ENCODE results near the gene FAS. TPM values are rescaled to one million over a fixed set of nuclear protein-coding genes. Genes with fewer than 3 reads are reported as not detected.

The FAS gene
- total RNA-seq, 1 donor from 2014 or later, result 18.8 TPM

DNA sequence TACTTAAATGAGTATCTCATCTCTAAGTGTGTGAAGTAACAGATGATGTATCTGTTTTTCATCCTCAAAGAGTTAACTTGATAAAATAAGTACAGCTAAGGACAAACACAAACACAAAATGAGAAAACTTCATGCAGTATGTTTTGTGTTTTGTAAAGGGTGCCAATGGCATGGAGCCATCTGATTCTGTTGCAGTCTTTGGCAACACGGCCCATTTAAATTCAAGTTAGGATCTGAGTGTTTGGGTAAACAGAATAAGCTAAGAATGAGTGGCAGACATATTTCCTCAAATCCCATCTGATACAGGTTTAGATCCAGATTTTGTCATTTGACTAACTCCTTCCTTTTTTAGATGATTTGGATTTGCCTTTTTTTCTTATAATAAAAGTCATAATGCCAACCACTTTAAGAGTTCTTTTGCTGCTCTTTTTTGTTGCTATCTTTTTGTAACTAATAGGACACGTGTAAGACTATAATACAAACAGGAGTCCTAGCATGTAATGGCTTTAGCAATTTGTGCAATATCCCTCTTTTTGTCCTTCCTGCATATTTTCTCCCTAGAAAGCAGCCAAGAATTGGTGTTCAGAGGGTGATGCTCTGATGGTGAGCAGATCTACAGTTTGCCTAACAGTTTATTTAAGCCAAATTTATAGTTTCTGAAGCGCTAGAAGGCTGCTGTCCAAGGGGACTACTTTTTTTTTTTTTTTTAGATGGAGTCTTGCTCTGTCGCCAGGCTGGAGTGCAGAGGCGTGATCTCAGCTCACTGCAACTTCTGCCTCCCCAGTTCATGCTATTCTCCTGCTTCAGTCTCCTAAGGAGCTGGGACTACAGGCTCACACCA, 19.2 kb upstream of the FAS start:
- DNase-seq (ENCODE audit: low spot score), result no peak

DNA sequence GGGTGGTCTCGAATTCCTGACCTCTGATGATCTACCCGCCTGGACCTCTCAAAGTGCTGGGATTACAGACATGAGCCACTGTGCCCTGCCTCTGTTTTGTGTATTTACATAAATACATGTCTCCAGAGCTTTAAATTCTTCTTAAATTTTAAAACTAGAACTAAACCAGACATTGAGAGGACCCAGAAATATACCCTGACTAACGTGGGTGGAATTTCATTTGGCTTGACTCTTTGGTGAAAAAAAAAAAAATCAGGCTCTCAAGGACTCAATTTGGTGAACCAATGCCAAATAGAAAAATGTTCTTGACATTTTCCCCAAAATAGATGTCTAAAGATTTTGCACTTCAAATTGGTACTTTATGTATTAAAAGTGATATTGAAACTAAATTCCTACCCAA, 16.6 kb upstream of the FAS start:
- DNase-seq (ENCODE audit: low spot score), result no peak

DNA sequence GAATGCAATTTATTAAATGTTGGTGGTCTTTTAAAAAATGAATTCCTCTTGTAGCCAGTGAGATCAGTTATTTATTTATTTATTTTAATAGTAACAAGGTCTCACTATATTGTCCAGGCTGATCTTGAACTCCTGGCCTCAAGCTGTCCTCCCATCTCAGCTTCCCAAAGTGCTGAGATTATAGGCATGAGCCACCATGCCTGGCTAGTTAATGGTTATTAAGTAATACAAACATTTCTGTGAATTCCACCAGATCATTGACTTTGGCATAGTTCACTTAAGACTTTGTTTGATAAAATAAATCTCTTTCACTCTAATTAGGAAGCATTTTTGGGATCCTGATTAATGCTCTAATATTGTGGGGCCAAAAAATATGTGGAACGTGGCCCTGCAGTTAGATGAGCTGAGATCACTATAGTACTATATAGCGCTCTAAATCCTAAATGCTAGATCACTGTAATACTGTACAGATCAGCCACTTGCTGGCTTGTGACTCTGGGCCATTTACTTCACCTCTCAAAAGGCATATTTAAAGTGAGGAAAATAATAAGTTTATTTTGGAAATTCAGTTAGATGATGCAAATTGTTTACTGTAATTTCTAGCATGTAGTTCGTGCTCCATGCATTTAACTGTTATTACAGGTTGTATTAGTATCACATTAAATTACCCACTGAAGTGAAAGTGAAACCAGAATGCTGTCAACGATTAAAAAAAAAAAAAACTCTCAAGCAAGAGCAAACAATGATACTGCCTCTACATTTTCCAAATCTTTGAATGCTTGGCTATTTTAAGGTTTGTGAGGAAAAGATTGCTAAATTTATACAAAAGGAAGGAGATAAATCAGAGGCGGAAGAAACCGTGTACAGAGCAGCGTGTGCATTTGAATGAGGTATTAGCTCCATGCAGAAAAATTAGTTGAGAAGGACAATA, 15.9 kb upstream of the FAS start:
- no peak for DNase-seq (ENCODE audit: low spot score)

DNA sequence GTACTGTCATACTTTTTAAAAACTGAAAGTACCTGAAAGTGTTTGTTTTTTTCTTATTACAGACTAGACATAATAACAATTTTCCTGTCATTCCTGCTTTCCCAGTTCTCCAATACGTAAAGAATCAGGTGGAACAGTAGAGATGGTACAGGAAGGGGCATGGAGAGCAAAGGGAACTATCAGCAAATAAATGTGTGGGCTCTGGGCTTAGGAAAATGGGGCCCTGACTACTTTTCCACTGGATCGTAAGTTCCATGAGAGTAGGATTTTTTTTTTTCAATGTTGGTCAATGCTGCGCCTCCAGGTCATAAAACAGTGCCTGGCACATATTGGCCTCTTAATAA, 15.2 kb upstream of the FAS start:
- no peak for DNase-seq (ENCODE audit: low spot score)

DNA sequence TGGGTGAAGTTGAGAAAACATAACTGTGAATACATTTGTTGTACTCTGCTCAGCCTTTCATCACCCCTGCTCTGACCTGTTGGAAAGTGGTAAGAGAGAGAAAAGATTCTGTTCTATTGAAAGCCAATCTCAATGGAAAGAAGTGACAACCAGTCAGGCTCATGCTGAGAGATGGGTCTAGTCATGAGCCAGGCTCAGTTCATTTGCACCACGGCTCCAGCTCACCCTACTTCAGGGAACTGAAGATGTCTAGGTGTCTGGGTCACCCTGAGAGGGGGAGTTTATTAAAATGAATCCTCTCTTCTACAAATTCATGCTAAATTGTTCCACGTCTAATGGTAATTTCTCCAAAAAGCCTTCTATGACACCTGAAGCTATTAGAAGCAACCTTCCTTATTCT, 12.1 kb upstream of the FAS start:
- no peak for DNase-seq (ENCODE audit: low spot score)

DNA sequence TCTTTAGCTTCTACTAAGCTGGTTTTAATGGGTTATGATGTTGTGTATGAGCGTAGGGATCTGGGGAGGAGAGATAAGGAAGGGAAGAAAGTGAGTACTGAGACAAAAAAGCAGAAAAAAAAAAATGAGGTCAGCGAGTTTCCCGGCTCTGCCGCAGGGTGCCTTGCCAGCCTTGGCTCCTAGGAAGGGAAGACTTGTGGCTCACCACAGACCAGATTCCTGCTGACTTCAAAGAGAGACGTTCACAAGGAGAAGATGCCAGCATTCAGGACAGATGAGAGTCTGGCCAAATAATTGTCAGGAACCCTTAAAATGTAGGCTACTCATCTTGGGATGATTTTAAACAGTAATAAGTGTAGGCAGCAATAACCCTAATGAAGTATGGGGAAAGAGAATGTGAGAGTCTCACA, 11.4 kb upstream of the FAS start:
- peak; percentile 44 for DNase-seq (ENCODE audit: low spot score)

DNA sequence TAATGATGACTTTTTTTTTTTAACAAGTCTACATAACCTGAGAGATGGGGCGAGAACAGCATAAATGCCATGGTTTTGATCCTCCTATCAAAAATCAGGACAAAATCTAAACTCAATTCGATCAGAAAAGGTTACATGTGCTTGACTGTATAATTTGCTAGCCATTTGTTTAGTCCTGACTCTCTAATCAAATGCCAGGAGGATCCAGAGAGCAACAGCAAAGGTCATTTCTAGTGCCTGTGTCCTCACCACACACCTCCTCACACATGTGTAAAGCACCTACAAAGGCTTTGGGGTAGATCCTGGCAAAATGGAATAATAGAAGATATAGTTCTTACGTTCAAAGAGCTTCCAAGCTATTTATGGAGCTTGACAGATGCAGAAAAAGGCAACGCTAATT, 11.0 kb upstream of the FAS start:
- no peak for DNase-seq (ENCODE audit: low spot score)

DNA sequence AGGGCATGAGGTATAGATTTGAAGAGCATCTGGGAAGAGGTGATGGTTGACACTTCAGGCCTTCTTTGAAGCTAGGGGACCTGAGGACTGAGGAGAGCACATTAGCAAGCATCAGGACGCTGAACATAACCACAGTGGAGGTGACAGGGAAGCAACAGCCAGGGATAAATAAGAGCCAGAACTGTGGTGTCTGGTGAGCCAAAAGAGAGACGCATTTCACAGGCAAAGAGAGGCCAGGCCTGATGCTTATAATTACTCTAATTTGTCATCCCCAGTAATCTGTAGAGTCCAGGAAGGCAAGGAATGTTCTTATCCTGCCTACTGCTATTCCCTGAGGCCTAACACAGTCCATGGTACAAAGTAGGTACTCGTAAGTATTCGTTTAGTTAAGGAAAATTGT, 10.4 kb upstream of the FAS start:
- DNase-seq (ENCODE audit: low spot score), result no peak

DNA sequence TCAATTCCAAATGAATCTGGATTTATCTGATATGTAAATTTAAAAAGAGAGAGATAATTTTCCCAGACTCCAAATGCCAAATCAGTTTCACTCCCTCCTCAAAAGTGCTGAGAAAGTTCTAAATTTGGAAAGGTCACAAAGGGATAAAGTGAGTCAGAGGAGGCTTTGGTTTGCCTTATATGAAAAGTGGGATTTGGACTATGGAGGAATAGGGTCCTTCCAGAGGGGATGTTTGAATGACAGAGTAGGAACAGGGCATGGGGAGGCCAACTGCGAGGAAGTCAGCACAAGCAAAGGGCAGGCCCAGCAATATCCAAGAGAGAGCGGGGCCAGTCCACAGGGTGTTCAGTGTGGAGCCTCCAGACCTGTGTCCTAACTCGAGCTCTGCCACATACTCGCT, 9.8 kb upstream of the FAS start:
- no peak for DNase-seq (ENCODE audit: low spot score)

DNA sequence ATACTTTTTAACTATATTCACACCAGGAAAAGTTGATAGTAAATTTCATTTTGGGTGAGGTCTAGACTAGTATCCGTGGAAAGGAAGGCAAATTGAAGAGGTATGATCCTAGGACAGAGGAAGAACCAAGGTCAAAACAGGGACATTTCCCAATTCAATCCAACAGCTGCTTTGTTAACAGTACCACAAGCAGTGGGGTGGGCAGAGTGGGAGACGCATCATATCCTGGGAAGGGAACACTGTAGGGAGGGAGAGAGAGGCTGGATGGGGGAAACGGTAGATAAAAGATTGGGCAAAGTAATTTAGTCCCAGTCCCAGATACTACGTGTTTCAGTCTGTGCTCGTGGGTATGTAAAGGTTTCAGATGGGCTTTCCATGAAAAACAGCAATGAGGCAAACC, 9.2 kb upstream of the FAS start:
- no peak for DNase-seq (ENCODE audit: low spot score)

DNA sequence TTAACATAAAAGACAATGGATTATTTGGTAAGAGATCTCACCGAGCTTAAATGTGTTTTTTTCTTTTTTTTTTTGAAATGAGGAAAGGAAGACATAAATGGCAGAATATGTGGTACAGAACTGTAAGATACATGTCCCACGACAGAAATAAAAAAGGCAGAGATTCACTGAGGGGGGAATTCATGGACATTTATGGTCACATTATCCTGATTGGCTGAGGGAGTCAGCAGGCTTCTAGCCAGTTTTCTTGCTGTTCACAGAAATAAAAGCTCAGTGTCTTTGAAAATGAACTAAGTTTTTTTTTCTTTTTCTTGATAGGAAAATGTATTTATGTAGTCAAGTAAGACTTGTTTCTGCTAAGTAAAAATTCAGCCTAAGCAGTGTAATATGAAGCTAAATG, 8.2 kb upstream of the FAS start:
- no peak for DNase-seq (ENCODE audit: low spot score)

DNA sequence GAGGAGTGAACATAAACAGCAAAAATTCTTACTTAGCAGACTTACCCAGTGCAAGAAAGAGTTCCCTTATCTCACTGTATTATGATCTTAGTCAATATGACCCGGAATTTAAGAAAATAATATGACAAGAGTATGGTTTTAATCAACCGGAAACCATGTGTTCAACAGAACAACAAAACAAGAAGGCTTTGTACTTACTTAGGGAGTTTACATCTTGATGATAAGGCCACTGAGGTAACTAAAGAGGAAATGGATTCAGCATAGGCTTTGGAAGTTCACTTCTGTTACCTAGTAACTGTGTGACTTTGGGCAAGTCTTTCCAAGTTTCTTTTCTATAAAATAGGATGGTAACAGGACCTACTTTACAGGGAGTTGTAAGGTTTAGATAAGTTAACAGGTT, 7.4 kb upstream of the FAS start:
- DNase-seq (ENCODE audit: low spot score), result no peak

DNA sequence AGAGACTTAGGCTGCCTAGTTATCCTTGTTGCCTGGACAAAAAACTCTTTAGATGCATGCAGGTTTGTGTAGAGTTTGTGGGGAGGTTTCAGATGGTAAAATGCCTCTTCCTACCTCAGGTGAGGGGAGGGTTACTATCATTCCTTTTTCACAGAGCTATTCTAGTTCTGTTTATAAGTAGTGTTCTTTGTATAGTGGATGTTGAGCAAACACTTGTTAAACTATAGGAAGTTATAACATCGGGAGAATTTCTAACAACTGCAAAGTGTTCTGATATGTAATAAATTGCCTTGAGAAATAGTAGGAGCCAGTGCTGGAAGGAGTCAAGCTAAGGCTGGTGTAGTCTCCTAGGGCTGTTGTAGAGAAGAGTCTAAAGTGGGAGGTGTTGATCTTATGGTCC, 6.7 kb upstream of the FAS start:
- no peak for DNase-seq (ENCODE audit: low spot score)

DNA sequence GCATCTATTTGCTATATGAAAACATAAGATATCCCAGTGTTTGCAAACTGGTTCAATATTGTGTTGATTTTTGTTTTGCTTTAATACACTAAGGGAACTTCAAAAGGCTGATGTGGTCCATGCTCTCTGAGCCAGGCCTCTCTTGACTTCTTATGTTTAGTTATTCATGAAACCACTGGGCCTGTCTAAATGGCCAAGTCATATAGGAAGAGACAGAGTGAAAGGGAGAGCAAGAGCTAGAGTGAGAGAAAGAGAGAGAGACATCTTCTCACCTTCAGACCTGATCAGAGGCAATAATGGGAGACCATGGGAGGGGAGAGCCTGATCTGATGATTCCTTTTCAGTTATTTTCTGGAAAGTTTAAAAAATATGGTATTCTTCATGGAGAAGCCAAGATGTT, 6.1 kb upstream of the FAS start:
- no peak for DNase-seq (ENCODE audit: low spot score)

DNA sequence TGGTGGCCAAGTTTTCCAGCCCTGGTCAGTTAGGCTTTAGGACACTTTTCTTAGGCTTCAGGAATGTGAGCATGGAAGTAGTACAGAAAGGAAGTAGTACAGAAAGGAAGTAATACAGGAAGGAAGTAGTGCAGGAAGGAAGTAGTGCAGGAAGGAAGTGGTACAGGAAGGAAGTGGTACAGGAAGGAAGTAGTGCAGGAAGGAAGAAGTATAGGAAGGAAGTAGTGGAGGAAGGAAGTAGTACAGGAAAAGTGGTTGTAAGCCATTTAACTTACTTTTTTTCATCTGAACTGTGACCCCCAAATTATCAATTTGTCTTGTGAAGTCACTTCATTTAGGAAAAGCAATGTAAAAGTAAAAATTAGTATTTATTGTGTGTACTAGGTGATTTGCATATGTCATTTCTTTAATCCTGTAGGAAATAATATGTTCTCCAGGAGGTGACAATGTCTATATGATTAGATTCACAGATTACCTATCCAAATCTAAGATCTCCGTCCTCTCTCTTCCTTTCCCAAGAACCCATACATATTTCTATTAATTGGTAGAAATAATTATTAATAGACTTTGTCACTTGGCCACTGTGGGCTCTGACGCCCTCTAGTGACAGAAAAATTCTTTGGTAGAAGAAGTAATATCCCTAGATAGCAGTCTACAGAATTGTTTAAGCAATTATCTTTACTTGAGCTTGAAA, 3.9 kb upstream of the FAS start:
- DNase-seq (ENCODE audit: low spot score), result peak; percentile 39

DNA sequence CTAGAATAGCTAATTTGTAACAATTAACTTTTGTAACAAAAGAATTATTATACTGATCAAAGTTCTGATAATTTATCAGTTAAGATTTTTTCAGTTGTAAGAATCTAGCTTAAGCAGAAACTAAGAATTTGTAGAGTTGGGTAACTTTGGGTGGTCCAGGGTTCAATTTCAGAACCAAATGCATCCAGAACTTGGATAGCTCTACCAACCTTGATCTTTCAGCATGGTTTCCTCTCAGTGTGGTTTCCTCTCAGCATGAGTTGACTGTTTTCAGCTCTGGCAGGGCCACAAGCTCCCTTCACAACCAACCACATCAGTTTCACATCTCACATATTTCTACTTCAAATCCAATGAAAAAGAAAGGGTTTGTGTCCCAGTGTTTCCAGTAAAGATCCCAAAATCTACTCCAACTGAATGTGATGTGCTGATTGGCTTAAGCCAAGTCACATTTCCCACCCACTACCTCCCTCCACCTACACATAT, 3.3 kb upstream of the FAS start:
- DNase-seq (ENCODE audit: low spot score), result no peak

DNA sequence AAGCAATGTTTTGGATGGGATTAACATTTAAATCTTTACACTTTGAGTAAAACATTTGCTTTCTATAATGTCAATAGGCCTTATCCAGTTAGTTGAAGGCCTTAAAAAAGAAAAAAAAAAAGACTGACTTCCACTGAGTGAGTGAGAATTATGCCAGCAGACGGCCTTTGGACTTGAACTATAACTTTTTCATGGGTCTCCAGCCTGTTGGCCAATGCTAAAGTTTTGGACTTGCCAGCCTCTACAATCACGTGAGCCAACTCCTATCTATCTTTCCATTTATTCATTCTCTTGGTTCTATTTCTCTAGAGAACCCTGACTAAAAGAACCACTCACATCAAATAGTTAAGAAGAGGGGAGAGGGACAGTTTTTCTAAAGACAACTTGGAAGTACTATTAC, 2.8 kb upstream of the FAS start:
- no peak for DNase-seq (ENCODE audit: low spot score)

DNA sequence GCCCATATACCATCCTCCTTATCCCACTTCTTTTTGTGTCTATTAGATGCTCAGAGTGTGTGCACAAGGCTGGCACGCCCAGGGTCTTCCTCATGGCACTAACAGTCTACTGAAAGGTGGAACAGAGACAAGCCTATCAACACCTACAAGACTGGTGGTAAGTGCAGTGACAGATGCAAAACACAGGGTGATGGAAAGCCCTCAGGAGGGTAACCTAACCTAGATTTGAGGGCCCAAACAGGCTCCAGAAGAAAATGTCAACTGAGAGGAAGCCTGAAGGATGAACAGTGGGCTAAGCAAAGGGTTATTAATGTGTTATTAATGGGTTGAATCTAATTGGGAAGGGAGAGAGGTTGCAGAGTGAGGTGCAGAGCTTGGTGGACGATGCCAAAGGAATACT, 1.2 kb upstream of the FAS start:
- no peak for DNase-seq (ENCODE audit: low spot score)

DNA sequence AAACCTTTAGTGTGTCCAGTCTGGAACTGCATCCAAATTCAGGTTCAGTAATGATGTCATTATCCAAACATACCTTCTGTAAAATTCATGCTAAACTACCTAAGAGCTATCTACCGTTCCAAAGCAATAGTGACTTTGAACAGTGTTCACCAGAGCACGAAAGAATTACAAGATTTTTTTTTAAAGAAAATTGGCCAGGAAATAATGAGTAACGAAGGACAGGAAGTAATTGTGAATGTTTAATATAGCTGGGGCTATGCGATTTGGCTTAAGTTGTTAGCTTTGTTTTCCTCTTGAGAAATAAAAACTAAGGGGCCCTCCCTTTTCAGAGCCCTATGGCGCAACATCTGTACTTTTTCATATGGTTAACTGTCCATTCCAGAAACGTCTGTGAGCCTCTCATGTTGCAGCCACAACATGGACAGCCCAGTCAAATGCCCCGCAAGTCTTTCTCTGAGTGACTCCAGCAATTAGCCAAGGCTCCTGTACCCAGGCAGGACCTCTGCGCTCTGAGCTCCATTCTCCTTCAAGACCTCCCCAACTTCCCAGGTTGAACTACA, 694 bp upstream of the FAS start:
- DNase-seq (ENCODE audit: low spot score), result peak; percentile 42

DNA sequence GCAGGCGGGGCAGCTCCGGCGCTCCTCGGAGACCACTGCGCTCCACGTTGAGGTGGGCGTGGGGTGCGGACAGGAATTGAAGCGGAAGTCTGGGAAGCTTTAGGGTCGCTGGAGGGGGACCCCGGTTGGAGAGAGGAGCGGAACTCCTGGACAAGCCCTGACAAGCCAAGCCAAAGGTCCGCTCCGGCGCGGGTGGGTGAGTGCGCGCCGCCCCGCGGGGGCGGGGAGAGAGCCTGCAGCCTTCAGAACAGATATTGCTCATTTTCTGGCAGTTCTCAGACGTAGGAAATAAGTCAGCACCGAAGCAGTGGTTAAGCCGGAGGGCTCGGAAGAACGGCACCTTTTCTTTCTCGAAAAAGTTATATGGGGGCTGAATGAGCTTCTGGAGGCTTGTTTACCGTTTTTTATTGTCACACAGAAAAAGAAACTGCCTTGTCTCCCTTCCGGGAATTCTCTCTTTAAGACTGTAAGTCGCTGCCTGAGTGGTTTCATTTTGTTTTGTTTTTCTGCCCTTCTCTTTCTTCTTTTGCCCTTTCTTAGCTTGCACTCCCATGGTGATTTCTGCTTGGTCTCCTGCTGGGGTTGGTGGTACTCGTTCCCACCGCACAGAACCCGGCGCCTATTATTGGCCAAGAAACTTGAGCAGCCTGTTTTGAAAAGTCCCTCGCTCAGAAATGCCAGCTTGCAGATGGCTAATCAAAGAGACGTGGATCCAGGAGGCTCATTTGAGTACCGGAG, 732 bp downstream of the FAS start:
- peak; percentile 65 for DNase-seq (ENCODE audit: low spot score)

DNA sequence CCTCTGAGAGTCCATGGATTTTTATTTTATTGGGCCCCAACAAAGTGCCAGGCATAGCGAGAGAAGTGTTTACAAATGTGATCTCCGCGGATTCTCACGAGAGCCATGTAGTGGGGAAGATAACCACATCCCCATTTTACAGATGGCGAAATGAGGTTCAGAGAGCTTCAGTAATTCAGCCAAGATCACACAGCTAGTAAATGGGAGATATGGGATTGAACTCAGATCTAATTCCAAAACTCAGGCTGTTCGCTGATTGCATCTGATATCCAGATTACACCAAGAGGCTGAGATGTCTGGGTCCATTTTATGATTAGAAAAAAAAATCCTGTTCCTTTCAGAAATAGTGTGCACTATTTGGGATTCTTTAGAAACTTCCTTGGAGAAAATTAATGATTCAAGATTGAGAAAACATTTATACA, 1.3 kb downstream of the FAS start:
- no peak for DNase-seq (ENCODE audit: low spot score)

Measured in mucosa of gallbladder (tissue), 1 donor.